Measurements from ENCODE around the gene ARL5C.
A peak's percentile ranks its signal among the peaks of the same experiment; 100 is the strongest.

The ARL5C gene

DNA sequence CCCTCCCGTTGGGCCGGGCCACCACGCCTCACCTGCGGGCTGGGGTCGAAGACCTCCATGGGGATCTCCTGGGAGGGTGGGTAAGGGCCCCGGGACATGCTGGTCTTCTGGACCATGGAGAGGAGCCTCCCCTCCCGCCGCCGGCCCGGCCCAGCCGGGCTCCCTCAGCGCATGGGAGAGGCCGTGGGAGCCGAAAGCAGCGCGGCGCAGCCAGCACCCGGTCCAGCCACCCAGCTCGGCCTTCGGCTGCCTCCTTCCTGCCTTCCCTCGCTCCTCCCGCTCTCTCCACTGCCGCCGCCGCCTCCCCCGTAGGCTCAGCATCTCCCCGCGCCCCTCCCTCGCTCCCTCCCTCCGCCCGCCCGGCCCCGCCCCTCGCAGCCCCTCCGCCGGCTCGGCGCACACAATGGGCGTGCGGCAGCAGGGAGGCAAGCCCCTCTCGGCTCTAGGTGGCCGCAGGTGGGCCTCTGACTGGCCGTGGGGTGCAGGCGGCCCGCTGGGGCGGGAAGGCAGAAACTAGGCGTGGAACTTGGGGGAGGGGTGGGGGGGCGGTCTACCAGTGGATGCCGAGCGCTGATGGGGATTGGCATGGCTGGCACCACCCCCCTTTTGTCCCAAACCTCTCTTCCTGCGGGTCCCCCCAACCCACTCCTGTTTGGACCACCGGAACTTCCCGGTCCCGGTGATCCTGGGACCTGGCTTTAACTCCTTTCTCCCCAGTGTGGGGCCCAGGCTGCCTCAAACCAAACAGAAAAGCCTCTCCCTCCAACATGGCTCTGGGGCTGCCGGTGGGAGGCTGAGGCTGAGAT lies 31.6 kb upstream of the ARL5C start, which contains the start of gene CACNB1:
Gene CACNB1, minus strand, starts transcription at position 290 of the 806 bp plus-strand sequence. Its CDS starts 174 bp downstream, at position 116.
- TF ChIP-seq ZFX (IDR thresholded peaks at IDR 0.05), result no peak
- TF ChIP-seq, protein P1, sequence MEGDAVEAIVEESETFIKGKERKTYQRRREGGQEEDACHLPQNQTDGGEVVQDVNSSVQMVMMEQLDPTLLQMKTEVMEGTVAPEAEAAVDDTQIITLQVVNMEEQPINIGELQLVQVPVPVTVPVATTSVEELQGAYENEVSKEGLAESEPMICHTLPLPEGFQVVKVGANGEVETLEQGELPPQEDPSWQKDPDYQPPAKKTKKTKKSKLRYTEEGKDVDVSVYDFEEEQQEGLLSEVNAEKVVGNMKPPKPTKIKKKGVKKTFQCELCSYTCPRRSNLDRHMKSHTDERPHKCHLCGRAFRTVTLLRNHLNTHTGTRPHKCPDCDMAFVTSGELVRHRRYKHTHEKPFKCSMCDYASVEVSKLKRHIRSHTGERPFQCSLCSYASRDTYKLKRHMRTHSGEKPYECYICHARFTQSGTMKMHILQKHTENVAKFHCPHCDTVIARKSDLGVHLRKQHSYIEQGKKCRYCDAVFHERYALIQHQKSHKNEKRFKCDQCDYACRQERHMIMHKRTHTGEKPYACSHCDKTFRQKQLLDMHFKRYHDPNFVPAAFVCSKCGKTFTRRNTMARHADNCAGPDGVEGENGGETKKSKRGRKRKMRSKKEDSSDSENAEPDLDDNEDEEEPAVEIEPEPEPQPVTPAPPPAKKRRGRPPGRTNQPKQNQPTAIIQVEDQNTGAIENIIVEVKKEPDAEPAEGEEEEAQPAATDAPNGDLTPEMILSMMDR (conservative IDR thresholded peaks at IDR 0.05), result no peak
- peak within 1 kb of the TSS; percentile 75 for H3K27ac ChIP-seq

DNA sequence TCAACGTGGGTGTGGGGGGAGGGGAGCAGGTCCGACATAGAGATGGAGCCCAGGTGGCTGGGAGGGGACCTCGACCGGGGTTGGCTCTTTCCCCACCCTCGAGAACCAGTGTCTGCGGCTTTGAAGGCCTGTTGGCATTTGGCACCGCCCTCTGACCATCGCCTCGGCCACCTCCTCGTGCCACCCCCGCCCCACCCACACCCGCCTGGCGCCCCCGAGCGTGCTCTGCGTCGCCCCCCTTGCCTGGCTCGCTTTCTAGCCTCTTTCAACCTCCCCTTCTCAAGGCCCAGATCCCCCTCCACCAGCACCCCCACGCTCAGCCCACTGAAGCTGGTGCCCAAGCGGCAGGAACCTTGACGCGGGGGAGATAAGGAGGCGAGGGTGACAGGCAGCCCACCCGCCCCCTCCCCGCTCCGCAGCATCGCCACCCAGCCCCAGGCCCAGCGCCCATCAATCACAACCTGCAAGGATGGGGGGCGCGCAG lies 30.9 kb upstream of the ARL5C start:
- peak overlapping the region; percentile 75 for H3K27ac ChIP-seq
- TF ChIP-seq ZFX (IDR thresholded peaks at IDR 0.05), result no peak
- TF ChIP-seq, protein P1 (conservative IDR thresholded peaks at IDR 0.05), result no peak

DNA sequence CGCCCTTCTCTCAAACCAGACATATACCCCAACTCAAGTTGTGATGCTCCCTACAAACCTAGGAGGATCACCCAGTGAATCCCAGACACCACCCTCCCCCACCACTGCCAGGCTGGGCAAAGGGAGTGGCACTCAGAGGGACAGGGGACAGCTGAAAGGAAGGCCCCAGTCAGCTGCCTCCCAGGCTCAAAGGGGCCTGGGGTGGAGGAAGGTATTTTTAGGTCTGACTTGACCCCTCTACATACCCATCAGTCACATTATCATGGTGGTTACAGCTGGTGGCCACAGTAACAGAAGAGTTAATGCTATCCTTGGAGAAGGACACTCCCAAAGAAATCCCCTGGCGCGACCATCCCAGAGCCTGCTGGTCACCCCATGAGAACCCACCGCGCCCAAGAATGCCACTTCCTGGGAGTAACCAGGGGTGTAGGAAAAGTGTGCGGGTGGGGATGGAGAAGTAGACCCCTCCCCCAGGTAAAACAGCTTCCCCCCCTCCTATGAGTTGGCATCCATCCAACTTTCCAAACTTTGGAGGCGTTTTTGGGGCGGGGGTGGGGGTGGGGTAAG lies 30.4 kb upstream of the ARL5C start:
- peak overlapping the region; percentile 75 for H3K27ac ChIP-seq
- TF ChIP-seq, protein P1 (conservative IDR thresholded peaks at IDR 0.05), result no peak
- no peak for TF ChIP-seq ZFX (IDR thresholded peaks at IDR 0.05)

DNA sequence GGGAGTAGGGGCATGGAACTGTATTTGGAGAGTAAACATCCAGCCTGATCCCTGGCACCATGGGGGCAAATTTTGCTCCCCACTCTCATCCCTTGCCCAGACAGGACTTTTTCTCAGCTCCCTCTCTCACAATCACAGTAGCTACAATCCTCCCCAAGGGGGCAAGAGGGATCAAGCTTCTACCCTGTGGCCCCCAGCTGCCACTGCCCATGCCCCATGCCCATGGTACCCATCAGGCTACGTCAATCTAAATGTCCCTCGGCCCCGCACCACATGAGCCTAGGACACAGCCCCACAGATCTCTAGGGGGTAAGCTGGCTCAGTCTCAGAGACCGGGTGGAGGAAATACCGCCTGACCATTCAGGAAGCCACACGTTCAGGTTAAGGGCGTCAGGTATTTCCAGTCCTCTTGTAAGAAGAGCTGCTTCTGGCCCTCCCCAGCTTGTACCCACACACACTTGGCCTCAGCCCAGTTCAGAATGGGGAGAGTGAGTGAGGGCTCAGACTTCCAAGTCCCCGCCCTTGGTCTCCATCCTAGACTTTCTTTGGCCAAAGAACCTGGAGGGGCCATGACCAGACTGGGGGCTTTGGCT lies 29.7 kb upstream of the ARL5C start:
- H3K27ac ChIP-seq, result peak overlapping the region; percentile 75
- TF ChIP-seq, protein P1 (conservative IDR thresholded peaks at IDR 0.05), result no peak
- no peak for TF ChIP-seq ZFX (IDR thresholded peaks at IDR 0.05)

DNA sequence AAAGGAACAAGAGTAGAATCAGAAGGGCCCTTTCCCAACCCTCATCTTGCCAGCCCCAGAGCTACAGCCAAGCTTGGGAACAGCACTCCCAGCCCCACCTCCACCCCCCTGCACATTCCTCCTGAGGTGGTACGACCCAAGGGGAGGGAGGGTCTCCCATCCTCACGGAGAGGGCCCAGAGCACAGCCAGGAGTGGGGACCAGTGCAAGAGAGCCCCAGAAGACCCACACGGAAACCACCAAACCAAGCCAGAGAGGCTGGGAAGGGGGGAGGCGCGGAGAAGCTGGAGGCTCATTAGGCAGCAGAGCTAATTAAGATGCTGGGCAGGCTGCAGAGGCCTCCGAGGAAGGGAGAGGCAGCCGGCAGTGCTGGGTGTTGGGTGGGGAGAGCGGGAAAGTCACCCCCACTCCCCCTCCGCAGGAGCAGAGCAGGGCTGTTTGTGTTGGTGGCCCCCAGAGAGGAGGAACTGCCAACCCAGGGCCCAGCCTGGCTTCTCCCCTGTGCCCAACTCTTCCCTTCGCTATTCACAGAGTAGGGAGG lies 29.1 kb upstream of the ARL5C start:
- TF ChIP-seq, protein P1 (conservative IDR thresholded peaks at IDR 0.05), result no peak
- TF ChIP-seq ZFX (IDR thresholded peaks at IDR 0.05), result no peak
- H3K27ac ChIP-seq, result peak overlapping the region; percentile 75

DNA sequence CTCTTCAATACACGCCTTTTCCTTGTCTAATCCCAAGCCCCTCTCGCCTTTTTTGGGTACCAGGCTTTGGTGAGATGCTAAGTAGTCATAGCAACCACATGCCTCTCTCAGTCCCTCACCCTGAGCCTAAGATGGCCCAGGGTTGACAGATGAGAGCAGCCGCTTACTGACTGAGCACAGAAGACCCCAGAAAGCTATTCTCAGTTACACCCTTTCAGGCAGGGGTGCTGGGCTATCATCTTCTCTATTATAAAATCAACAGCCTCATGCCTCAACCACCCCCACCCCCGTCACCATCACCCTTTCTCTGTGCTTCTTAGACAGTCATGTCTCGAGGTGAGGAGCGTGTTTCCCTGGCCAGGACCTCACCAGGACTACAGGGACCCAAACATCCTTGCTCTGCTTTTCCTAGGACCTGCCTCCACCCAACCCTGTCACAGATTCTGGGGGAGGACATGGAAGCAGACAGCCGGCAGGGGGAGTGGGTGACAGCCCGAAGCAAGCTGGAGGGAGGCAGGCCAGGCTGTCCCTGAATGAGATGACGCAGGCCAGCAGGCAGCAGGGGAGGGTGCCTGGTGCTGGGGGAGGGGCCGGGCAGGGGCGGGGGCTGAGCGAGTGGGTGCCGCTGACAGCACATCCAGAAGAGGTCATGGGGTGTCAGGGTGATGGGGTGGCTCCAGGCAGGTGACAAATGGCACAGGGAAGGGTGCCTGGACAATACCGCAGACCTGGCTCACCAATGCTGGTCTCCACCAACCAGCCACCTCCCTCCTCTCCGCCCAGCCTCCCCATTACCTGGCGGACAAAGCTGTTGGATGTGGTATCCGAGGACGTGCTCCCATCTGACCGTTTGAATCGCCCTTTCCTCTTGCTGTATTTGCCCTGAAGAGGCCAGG lies 28.4 kb upstream of the ARL5C start:
- H3K27ac ChIP-seq, result no peak overlapping the region

More for the DNA sequence above, 28.4 kb upstream of the ARL5C start:
- no peak for TF ChIP-seq ZFX (IDR thresholded peaks at IDR 0.05)
- TF ChIP-seq, protein P1 (conservative IDR thresholded peaks at IDR 0.05), result no peak
